Fibroblast of skin of left quadriceps (primary cell): ENCODE measurements around the gene NDUFV2.

Experiments
- DNase-seq, 2 experiments: peaks; one replicate each; pipeline ENCODE4 v3.0.0-alpha.2; 2013; ENCODE audit warnings: low read depth in 2 of 2

Gene NDUFV2

DNA sequence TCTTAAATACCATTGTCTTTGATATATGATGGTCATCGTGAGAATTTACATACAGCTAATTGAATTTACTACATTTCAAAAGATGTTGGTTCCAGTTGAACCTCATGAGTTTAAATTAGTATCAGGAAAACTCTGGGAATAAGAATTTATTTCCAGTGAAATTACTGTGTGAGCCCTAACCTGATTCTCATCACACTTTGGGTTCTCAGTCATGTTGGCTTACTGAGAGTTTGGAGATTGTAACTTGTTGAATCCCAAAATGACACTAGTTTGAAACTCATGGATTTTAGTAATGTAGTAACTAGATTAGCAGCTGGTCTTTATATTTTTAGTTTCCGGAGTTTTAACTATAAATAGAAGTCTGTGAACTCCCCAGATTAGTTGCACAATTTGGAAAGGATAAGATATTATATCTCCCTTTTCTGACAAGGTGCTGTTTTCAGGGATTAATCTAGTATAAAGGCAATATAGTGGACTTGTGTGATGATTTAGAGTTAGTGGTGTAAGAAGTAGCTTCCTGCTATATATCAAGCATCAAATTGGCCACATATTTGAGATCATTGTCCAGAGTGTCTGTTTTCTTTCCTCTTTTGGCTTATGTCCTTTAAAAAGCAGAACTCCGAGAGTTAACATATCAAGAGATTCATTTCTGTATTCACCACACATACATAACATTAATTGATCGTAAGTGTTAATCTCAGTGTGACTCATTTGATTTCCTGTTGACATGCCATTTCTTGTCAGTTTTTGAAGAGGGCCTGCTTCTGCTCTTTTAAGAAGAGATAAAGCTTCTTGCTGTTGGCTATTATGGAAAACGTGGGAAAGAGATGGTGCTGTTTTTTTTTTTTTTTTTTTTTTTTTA is 15.7 kb downstream of the NDUFV2 start:
- DNase-seq = no peak

DNA sequence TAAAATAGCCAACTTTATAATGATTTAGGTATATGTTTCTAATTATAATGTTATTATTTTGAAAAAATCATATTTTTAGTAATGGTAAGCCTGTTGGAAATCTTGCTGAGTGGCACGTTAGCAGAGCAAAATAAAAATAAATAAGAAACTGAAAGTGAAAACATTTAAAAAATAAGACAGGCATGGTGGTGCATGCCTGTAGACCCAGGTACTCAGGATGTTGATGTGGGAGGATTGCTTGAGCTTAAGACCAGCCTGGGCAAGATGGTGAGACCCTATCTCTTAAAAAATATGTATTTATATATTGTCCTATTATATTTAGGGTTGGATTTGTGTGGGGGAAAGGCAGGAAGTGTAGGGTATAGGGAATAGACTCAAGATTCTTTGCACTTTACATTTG is 18.3 kb downstream of the NDUFV2 start:
- no peak for DNase-seq

DNA sequence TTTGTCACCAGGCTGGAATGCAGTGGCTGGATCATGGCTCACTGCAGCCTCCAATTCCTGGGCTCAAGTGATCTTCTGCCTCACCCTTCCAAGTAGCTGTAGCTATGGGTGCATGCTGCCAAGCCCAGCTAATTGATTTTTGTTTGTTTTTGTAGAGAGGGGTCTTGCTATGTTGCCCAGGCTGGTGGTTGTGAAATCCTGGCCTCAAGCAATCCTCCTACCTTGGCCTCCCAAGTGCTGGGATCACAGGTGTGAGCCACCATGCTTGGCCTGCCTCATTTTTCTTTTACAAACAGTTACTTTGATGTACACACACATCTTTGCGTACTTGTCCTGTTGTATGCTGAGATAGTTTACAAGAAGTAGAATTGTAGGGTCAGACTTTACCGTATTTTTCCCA is 21.0 kb downstream of the NDUFV2 start:
- no peak for DNase-seq

DNA sequence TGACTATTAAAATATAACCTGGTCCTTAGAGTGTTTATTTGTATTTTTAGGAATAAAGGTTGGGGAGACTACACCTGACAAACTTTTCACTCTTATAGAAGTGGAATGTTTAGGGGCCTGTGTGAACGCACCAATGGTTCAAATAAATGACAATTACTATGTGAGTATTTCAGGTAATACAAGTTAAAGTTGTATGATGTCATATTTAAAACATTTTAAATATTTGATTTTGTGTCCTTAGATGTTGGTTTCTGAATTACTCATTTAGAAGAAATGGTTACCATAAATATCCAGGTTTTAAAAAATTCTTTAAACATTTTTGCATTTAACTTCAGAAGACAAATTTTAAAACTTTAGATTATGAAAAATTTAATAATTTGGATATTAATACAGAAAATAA is 22.3 kb downstream of the NDUFV2 start:
- no peak for DNase-seq

DNA sequence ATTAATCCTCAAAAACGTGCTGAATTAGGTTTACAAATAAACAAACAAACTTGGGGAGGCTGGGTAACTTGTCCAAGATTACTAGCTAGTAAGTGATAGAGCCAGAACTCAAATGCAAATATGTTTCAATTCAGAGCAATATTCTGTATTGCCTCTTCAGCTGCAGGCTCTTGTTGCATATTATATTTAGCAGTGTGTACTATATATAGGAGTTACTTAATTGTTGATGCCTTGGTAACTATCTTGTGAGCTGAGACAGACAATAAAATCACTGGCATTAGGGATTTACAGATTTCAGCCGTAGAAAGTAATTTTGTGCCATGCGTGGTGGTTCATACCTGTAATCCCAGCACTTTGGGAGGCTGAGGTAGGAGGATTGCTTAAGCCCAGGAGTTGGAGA is 23.8 kb downstream of the NDUFV2 start:
- DNase-seq = no peak

DNA sequence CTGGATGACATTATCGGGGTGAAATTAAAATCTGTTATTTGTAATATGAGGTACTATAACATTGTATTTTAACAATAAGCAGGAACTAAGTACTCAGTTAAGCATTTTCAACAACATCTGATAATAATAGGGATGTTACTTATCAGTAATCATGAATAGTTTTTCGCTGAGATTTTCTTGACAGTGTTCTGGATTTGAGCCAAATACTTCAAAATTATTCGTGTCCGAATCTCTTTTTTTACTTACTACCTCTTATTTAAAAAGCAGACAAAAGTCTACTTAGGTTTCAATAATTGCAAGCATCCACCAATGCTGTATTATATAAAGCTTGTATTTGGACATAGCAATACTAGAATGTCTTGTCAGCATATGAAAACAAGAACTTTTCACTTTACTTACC is 27.7 kb downstream of the NDUFV2 start:
- DNase-seq = no peak

DNA sequence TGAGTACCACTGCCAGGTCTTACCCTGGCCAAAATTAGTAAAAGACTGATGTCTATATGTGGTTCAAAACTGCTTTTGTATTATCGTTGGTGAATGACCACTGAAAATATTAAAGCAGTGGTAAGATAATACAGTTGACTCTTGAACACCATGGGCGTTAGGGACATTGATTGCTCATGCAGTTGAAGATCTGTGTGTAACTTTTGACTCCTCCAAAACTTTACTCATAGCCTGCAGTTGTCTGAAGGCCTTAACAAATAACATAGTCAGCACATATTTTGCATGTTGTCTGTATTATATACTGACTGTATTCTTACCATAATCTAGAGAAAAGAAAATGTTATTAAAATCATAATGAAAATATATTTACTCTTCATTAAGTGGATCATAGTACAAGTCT is 28.3 kb downstream of the NDUFV2 start:
- no peak for DNase-seq

DNA sequence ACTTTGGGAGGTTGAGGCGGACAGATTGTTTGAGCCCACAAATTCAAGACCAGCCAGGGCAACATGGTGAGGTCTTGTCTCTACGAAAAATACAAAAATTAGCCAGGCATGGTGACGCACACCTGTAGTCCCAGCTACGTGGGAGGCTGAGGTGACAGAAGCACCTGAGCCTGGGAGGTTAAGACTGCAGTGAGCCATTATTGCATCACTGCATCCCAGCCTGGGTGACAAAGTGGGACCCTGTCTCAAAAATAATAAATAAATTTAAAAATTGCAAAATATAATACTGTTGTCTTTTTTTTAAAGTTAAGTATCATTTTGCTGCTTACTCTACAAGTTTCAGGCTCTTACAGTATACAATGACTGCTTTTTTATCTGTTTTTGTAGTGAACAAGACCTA is 30.1 kb downstream of the NDUFV2 start:
- no peak for DNase-seq

DNA sequence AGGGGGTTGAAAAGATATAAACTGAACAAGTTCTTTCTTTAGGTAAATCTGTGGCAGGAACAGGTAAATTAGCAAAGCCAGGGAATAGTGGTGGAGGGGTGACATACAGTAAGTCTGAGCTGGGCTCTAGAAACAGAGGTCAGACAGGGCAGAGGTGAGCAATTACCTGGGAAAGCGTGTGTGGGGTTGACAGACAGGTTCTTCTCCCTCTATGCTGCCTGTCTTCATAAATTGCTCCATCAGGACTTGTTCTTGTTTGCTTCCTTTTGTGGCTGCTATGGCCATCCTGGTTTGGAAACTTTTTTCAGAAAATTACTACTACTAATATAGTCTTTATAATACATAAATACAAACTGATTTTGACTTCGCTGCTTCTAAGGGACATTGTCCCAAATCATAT is 30.7 kb downstream of the NDUFV2 start:
- DNase-seq = no peak

DNA sequence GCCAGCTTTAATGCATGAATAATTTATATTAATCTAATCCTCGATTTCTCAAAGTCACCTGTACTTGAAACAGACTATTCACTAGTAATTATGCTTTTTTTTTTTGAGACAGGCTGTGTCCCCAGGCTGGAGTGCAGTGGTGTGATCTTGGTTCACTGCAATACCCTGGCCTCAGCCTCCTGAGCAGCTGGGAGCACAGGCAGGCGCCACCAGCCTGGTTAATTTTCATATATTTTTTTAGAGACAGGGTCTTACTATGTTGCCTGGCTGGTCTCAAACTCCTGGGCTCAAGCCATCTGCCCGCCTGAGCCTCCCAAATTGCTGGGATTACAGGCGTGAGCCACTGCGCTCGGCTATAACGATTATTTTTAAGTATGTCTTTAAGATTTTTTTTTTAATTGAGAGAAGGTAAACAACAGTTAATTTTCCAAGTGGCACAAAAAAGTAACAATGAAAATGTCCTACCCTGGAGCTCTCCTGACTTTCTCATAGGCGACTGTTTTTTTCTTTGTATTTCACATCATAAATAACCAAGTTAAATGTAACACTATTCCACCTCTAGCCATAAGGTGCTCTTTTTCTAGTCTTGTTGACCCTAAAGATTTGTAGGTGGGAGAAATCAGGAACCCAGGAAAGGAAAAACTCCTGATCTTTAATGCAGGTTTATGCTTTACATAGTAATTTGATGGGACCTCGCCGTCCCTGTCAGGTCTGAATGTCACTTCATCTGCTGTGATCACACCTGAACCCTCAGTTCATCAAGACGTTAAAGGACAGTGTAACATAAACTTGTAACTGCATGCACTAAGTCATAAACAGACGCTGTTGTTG is 32.8 kb downstream of the NDUFV2 start:
- DNase-seq = no peak

DNA sequence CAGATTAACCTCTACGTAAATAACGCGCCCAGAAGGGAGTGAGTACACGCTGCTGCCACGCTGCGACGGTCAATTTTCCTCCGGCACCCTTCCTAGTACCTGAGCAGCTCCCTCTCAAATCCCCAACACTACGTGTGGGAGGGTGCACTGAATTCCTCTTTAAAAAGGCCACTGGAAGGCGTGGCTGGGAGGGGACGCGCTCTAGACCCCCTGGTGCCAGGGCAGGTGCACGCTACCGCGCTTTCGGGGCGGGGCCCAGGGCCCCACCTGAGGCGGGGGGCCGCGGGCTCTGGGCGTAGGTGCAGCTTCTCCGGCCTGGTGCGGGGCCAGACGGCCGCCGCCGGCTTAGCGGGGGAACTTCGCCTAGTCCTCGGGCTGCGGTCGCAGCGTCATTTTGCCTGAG is 33.4 kb downstream of the NDUFV2 start:
- no peak for DNase-seq

DNA sequence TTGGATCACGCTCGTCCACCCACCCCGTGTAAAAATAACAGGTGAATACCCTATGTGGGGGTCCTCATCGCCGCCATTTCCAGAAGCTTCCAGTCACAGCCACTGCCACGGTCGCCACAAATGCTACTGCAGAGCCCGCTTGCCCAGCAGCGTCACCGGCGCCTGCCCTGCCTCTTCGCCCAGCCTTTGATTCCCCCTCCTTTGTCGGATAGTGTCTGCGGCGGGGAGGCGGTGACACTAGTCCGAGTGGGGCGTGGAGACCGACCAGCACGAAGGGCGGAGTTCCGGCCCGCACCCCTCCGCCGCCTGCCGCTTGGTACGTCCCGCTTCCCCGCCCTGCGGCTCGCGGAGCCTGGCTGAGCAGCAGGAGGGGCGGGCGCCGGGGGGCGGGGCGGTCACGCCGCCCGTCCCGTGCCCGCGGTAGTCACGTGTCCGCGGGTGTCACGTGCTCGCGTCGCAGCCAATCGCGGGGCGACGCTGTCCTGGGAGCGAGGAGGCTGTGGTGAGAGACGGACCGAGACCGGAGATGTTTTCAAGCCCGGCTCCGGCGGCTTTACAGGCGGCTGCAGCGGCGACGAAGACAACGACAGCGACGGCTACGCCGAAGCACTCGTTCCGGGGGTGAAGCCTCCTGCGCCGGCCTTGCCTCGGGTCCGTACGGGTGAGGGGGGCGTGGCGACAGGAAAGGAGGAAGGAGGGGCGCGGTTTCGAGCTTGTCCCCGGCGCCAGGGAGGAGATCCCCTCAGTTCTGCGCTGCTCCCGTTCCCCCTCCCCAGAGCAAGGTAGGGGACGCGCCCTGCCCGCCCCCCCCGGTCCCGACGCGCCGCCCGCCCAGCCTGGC is 34.0 kb downstream of the NDUFV2 start, which contains the start of gene ANKRD12:
Gene ANKRD12, plus strand, starts transcription at position 467 of the 841 bp plus-strand sequence. CDS start 45,652 bp downstream, outside the sequence.
- peak; percentile 94 to 95 for DNase-seq

DNA sequence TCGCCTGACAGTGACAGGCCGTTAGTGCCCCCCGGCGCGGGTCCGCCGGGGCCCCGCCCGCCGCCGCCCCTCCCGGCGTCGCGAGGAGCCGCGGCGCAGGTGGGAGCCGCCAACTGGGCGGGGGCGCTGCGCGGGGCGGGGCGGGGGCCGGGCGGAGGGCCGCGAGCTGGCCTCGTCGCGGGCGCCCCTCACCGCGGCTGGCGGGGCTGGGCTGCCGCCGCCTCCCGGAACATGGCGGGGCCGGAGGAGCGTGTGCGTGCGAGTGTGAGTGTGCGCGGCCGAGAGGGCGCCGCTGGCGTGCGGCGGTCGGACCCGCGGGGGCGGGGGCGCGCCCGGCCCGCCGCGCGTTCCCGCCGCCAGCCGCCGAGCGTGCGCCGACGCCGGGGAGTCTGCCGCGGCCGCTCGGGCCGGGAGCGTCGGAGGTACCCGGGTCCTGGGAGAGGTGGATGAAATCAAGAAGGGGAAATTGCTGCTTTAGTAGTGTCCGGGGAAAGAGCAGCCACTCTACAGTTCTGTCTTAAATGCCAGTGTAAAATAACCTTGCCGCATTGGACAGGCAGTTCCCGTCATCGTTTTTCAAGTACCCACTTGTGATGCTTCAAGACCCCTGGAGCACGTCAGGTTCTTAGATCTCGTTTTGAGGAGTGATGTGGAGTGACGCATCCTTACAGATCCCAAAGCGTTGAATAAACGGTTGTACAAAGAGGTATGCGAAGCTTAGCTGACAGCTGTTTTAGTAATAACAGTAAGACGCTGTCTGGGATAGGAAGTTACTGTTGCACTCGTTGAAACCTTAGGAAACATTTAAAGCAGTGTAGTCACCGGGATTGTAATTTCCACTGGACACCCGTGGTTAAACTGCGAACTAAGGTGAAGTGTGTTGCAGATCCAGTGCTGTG is 34.9 kb downstream of the NDUFV2 start:
- peak; percentile 36 to 38 for DNase-seq

DNA sequence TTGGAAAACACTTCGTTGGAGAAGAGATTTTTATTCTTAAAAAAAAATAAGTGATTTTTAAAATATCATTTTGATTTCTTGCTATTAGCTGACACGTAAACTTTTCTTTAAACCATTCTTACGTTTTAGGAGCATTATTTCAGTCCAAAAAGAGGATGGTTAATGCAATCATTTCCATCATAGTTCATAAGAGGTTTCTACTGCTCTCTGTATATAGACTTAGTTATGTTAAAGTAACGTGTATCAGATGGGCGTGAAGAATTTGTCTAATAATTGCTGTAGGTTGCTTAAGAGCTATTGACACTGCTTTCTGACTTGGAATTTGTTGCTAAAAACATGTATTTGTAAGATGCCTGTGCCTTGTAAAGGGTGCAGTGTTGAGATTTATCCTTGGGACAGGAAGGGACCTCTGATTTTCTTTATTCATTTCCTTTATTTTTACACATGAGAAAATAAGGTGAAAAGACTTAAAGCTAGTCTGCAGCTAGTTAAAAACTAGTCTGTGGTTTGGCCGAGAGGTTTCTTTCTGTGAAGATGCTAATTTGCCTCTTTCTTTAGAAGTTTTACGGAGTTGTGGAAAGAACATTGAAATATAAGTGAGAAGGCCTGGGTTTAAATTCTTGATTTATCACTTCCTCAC is 37.0 kb downstream of the NDUFV2 start:
- no peak for DNase-seq

DNA sequence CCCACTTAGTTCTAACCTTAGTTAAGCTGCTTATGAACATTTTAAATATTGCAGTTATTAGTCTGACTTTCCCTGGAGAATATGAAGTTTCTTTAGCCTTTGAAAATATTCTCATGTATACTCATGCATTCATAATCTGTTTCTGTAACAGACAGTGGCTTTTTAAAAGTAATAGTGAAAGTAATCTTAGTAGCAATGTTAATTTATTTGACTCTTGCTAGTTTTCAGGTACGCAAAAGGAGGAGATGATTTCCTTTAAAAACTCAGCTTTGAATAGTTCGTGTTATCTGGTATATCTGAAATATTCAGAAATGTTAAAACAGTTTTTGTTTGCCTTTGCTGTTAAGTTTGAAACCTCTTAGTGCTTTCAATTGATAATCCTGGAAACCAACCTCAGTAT is 37.9 kb downstream of the NDUFV2 start:
- DNase-seq = no peak

DNA sequence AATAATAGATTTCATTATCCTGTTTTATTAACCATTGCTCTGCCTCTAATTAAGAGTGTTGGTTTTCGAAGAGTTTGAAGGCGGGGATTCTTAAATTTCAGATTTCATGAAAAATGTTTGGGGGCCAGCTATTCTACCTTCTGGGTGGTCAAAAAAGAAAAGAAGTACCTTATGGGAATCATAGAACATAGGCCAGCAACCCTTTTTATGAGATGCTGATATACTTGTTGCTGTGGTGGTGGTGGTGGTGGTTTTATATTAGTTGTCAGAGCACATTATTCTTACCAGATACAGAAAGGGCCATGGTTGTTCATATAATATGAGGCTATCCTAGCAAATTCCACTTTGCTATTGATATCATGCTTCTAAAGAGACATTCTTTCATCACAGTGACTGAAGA is 38.5 kb downstream of the NDUFV2 start:
- DNase-seq = no peak

DNA sequence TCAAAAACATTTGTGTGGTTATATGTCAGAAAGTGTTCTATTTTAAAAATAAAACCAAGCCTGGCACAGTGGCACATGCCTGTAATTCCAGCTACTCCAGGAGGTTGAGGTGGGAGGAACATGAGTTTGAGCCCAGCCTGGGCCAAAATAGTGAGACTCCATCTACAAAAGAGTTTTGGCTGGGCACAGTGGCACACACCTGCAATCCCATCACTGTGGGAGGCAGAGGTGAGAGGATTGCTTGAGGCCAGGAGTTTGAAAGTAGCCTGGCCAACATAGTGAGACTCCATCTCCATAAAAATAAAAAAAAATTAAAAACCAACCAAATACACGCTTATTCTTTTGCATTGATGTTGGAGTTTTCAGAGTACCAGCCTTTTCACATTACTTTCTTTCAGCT is 43.7 kb downstream of the NDUFV2 start:
- no peak for DNase-seq

DNA sequence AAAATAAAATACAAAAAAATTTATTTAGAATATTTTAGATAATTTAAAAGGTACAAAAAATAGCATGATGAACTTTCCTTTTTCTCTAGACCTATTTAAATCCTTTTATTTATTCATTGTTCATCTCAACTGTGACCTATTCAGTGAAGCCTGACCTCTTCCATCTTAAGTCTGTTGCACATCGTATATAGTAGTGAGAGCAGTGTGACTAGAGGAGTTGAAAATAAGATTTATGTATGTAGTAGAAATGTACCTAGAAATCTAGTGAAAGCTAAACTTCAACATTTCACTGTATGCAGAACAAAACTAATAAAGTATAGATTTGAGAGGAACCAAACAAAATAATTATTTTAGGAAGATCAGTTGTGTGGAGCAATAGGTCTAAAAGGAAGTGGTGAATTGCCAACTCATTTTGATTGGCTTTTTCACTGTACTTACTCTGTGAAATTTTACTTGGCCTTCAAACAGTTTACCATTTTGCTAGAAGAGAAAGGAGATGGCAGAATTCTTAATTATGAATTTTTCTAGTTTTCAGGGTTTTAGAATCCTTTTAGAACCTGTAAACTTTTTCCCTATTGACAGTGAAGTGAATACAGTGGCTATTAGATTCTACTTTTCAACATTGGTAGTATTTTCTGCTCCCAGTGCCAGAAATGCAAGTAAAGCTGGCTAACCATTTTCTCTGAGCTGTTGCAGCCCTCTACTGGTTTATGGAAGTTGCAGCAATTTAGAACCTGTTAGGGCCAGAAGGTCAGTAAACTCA is 45.1 kb downstream of the NDUFV2 start:
- peak; percentile 44 to 46 for DNase-seq

DNA sequence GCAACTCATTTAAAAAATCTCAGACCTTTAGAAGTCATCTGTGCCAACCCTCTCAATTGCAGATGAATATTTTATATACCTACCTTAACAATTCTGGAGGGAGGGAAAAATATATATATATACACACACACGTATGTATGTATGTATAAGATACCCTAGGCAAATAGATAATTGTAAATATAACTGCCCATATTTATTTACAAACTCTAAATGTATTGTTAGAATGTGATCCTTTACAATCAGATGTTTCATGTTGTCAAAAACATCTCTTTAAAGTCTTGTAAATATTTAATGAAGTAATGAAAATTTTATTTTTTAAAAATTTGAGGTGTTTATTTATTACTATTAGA is 45.7 kb downstream of the NDUFV2 start:
- DNase-seq = no peak

DNA sequence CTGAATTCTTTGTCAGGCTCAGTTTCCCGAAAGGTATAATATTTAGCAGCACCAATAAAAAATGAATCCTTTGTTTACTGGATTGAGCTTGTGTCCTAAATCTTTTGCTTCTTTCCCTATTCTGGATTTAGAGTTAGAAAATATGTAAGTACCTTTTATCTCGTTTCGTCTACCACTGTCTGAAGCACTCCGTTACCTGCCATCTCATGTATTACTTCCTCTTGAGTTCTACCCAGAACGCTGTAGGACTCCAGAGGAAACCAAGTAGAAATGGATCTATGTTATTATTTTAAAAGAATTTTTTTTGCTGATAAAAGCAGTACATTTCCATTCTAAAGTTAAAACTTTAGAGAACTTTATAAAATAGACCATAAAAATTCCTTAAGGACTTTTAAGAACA is 47.6 kb downstream of the NDUFV2 start:
- no peak for DNase-seq
